ENCODE data around the gene EEF1AKMT1.
A peak's percentile ranks its signal among the peaks of the same experiment; 100 is the strongest.

Gene EEF1AKMT1

GRCh38 chr13:20717581-20718542 lies 55.9 kb downstream of the EEF1AKMT1 start:
- DNase-seq = no peak

DNA sequence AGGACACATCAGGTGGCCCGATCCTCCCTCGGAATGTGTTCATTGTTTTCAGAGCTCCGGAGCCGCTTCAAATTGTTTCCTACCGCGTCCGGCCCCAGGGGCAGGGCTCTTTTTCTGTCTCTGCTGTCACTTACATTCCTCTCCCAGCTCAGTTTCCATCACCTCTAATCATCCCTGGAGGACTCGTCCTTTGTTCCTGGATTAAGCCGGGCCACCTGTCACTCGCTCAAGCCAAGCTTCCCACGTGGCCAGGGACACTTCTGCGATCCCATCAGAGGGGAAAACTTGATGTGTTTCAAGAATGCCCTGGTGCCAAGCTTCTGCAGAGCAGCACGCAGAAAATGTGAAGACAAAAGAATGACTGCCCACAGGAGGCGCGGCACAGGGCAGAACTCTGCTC lies 56.8 kb downstream of the EEF1AKMT1 start:
- no peak for DNase-seq

- no peak for DNase-seq
Measured at GRCh38 chr13:20715330-20715712, 58.4 kb downstream of the EEF1AKMT1 start.

DNA sequence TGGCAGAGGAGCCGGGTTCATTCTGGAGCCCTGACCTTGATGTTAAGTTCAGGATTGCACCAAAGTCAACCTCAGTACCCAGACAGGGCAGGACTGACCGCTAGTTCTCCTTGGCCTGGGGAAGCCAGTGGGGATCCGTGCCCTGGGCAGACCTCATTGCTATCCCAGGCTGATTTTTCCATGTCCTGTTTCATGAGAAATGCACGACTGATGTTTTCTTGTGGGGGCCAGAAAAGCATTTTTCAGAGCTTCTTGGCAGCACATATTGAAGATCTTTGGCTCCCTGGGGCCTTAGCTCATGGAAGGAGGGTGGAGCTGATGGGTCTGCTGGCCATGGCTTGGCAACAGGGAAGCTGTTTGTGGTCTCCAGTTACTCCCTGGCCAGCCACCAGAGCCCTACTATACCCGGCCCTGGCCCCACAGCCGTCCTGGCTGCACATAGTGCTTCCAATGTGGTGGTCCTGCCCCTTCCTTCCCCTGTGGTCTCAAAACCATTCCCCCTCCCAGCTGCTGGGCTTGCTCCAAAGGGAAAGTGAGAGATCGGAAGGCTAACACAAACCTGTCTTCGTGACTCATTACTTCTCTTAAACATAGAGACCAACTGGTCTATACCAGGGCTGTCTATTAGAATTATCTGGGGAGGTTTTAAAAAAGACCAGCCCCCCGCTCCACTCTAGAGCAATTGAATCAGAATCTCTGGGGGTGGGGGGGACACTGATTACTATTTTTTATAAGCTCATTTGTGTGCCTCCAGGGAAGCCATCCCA lies 59.0 kb downstream of the EEF1AKMT1 start:
- DNase-seq = no peak

GRCh38 chr13:20714161-20714560 lies 59.6 kb downstream of the EEF1AKMT1 start:
- DNase-seq = no peak

DNA sequence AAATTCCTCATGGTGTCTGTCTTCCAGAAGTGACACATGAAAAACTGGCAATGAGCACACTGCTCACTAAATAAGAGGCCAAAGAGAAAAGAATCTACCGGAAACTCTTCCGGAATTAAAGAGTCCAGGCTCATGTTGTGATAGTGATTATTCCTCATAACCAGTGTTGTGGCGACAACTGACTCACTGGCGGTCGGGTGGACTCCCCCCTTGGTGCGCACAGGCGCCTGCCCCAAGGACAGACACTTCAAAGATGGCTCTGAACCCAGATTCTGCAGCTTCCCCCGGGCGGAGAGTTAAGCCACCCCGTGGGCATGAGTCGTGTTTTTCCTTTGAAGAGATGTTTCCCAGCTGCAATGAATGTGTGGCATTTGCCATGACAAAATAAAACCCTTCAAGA lies 60.0 kb downstream of the EEF1AKMT1 start:
- no peak for DNase-seq

DNA sequence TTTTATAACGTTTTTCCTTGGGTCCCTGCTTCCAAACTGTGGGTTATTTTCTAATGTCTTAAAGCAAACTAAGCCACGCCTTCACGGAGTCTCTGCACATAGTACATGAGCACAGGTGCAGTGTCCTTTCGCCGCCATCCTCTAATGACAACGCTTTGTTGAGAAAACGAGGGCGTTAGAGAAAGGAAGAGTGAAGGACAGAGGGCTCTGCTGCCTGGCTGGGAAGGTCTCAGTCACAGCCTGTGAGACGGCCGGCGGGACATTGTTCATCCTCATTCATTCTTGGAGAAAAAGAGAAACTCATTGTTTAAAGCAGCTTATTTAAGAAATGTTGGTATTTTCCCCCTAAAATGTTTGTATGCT lies 60.8 kb downstream of the EEF1AKMT1 start:
- no peak for DNase-seq

- DNase-seq = peak in 1 of 2 experiments; percentile 12
Measured at GRCh38 chr13:20711301-20712044, 62.3 kb downstream of the EEF1AKMT1 start.

GRCh38 chr13:20709782-20710181 lies 64.0 kb downstream of the EEF1AKMT1 start:
- no peak for DNase-seq

DNA sequence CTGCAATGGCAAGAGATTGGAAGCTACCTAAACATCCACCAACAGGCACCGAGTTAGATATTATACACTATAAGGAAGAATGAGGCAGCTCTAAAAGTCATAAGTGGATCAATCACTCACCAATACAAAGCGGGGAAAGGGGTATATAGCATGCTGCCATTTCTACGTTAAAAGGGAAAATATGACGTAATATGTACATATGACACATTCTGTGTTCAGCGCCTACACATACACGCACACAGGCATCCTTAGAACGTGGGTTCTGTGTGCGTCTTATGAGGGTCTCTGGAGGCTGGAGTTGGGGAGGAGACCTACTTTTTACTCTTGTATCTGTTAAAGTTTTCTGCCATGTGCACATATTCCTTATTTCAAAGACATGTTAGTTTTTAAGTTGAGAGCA lies 64.4 kb downstream of the EEF1AKMT1 start:
- no peak for DNase-seq

DNA sequence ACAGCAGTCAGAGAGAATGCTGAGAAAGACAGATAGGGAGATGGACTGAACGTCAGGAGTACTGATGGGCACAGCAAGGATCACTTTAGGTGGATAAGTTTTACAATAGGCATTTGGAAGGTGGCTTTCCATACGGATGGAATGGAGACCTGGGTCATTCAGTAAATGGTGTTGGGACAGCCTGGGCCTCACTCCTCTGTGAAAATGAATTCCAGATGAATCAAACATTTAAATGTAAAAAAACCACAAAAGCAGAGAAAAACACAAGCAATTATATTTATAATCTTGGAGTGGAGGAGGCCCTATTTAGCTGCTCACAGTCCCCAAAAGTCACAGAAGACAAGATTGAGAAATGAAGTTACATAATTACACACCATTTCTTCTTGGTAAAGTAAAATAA lies 65.5 kb downstream of the EEF1AKMT1 start:
- DNase-seq = no peak

GRCh38 chr13:20706661-20707060 lies 67.1 kb downstream of the EEF1AKMT1 start:
- DNase-seq = no peak

DNA sequence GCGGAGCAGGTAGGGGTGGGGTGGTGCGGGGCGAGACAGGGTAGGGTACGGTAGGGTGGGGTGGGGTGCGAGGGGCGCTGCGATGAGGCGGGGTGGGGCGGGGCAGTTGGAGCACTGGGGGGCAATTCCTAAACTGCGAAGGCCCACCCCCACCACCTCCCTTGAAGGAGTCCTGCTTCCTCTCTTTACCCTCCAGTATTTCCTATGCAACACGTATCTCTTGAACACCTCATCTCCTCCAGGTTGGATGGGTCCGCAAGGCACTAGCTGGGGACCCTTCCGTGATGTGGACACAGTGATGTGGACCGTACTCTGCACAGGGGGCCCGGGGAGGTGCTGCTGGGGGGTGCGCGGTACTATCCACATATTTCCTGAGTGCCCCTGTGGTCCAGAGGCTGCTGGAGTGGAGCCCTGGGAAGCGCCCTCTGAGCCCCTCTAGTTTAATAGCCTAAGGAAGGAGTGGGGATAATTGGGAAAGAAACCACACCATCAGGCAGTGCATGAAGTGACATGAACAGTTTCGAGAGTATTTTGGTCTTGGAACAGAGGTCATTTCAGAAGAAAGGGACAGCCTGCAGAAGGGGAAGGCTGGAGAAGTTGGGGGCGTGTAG lies 69.2 kb downstream of the EEF1AKMT1 start:
- no peak for DNase-seq

DNA sequence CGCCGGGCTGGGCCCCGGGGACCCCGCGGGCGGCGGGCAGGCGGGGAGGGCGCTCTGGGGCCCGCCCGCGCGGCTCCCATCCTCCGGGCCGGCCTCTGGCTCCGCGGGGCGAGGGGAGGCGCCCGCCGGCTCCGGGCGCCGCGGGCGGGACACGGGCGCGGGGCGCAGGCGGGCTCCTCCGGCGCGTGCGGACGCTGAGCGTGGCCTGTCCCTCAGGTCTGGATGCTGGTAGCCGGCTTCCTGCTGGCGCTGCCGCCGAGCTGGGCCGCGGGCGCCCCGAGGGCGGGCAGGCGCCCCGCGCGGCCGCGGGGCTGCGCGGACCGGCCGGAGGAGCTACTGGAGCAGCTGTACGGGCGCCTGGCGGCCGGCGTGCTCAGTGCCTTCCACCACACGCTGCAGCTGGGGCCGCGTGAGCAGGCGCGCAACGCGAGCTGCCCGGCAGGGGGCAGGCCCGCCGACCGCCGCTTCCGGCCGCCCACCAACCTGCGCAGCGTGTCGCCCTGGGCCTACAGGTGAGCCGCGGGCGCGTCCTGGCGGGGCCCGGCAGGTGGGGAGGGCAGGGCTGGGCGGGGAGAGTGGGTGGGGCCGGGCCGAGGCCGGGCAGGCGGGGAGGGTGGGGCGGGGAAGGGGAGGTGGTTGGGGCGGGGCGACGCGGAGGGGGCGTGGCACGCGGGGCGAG lies 69.8 kb downstream of the EEF1AKMT1 start:
- peak; percentile 50 to 72 for DNase-seq

DNA sequence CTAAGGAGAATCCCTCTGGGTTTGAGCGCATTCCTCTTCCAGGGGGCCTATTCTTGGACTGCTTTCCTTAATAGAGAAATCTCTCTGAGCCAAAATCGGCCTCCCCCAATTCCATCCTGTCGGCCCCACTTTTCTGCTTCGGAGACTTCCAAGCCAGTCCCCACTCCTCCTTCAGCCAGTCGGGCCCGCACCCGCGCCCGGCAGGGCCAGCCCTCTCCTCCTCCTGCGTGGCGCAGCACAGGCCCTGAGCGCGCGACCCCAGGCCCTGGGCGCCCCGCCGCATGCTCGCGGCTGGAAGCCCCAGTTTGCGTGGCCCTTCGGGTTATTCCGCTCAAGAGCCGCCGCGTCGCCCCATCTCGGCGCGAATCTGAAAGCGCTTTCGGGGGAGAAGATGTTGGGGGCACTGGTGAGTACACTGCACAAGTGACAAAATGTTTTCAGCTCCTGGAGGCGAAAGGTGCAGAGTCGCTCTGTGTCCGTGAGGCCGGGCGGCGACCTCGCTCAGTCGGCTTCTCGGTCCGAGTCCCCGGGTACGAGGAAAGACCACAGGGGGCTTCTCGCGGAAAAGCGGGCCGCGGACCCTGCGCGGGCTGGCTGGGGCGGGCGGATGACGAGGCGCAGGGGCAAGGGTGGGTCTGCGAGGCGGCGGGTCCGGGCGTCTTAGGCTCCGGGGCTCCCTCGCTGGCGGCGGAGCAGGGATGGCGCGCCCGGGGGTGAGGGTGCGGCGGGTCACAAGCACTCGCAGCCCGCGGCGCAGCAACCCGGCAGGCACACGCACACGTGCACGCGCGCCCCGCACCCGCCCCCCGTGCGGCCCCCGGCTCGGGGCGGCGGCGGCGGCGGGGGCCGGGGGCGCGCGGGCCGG lies 70.6 kb downstream of the EEF1AKMT1 start, which contains the start of gene IL17D:
TSS of gene IL17D (plus strand) at position 785 of the 865 bp plus-strand sequence. CDS start 303 bp downstream, outside the sequence.
- DNase-seq = no peak

DNA sequence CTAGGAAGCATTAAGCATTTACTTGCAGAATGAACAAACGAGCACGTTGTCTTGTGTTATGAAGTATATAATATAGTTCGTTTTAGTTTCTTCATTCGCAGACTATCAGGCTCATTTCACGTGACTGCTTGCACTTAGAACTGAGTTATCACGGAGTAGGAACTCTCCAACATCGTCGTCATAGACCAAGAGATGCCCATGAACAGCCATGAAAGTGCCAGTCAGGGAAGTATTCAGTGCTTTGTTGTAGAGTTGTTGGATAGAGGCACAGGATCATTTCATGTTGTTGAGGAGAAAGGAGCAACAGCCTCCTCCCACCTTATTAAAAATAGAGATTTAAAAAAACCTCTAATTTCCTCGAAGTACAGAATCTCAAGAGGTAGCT lies 71.2 kb downstream of the EEF1AKMT1 start:
- no peak for DNase-seq

GRCh38 chr13:20701461-20701860 lies 72.3 kb downstream of the EEF1AKMT1 start:
- no peak for DNase-seq

- DNase-seq = no peak
Measured at GRCh38 chr13:20700288-20700687, 73.5 kb downstream of the EEF1AKMT1 start.

DNA sequence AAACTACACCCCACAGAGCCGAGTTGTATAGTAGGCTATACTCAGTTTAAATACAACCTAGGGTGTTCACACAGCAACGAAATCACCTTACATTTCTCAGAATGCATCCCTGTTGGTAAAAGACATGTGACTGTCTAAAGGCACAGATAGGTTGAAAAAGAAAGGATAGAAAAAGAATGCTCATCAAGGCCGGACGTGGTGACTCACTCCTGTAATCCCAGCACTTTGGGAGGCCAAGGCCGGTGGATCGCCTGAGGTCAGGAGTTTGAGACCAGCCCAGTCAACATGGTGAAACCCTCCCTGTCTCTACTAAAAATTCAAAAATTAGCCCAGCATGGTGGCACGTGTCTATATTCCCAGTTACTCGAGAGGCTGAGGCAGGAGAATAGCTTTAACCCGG lies 74.0 kb downstream of the EEF1AKMT1 start:
- DNase-seq = no peak

DNA sequence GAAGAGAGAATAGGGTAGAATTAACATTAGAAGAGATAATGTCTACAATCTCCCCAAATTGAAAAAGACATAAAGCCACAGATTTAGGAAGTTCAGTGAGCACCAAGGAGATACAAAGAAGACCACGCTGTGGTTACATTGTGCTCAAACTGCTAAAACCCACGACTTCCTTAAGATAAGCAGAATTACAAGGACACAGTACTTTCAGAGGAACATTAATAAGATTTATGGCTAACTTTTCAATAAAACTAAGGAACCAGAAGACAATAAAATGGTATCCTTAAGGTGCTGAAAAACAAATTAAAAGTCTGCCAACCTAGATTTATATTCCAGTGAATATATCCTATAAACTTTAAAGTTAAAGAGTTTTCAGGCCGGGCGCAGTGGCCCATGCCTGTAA lies 77.7 kb downstream of the EEF1AKMT1 start:
- DNase-seq = no peak

DNA sequence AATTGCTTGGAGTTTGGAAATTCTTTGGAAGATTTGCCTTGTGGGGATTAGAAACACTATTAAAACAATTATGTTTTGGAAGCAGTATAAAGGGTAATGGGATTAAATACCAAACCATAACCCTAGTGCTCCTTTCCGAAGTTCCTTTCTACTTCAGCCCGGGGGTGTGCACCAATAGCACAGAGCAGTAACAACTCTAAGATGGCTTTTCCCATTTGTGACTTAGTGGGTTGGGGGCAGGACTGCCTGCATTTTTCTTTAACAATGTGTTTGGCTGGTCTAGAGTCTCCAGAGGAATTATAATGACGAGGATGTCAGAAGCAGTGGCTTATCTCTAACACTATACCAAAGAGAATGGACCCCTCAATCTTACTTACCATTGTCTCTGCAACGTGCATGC lies 82.1 kb downstream of the EEF1AKMT1 start:
- DNase-seq = no peak
